SK-N-MC (cell line): ENCODE measurements around the gene LRRC75A.

ENCODE experiments used
- DNase-seq: peaks from one replicate; pipeline ENCODE4 v3.0.0-alpha.2; 2011; ENCODE audit warnings: low read depth, low spot score
- H3K27ac ChIP-seq: fragments of 200-600 bp; sonication (generic); 2 replicates; pipeline ENCODE4 v1.5.1; 2016; ENCODE audit warnings: mixed run types
- H3K36me3 ChIP-seq: fragments of 200-600 bp; sonication (generic); 2 replicates; pipeline ENCODE4 v1.6.1; 2017; ENCODE audit warnings: antibody characterized with exemption, low read length, mixed read lengths; ENCODE audit not compliant: insufficient read depth
- H3K4me3 ChIP-seq: fragments of 200-600 bp; sonication (generic); 2 replicates; pipeline ENCODE4 v1.5.1; 2016
- H3K9ac ChIP-seq: fragments of 200-600 bp; sonication (generic); 2 replicates; pipeline ENCODE4 v1.8.0; 2017; ENCODE audit warnings: mixed run types, mixed read lengths; ENCODE audit not compliant: insufficient read length
- H3K9me3 ChIP-seq: fragments of 200-600 bp; sonication (generic); 2 replicates; pipeline ENCODE4 v1.6.1; 2017; ENCODE audit warnings: low read depth, mild to moderate bottlenecking, antibody characterized with exemption, low read length, moderate library complexity, mixed read lengths
- EZH2 ChIP-seq: fragments of 200-600 bp; sonication (generic); IDR thresholded peaks from one replicate; pipeline ENCODE4 v1.6.1; 2017; ENCODE audit warnings: antibody characterized with exemption
- FOXP2 ChIP-seq: optimal IDR thresholded peaks from 2 replicates; pipeline ENCODE3; 2011; ENCODE audit warnings: mild to moderate bottlenecking, moderate library complexity; ENCODE audit not compliant: insufficient read depth; ENCODE audit errors: extremely low read length, control extremely low read depth
- POLR2AphosphoS5 ChIP-seq: IDR thresholded peaks from 2 replicates; pipeline ENCODE4 v1.6.1; 2012; ENCODE audit warnings: mild to moderate bottlenecking, low read depth, low read length, borderline replicate concordance

The LRRC75A gene

GRCh38 chr17:16516594-16517051 lies 24.6 kb upstream of the LRRC75A start:
- TF ChIP-seq EZH2 (no peak), POLR2AphosphoS5 (no peak), FOXP2 (no peak)
- Histone ChIP-seq H3K9ac (no peak overlapping the region), H3K36me3 (no peaks in the 10 kb centered on the region), H3K4me3 (no peak overlapping the region), H3K27ac (no peak overlapping the region), H3K9me3 (no peaks in the 10 kb centered on the region)
- no peak for DNase-seq

DNA sequence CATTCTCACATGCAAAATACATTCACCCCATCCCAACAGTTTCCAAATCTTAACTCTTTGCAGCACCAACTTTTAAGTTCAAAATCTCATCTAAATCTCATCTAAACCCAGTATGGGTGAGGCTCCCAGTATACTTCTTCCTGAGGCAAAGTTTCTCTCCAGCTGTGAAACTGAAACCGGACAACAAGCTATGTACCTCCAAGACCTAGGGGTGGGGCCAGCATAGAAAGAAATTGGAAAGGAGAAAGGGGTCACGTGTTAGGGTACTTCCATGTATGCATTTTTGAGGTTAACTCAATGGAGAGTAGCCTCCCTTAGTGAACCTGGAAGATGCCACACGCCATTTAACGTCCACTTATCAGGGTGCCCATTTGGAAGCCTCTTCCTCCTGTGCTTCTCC lies 23.9 kb upstream of the LRRC75A start:
- Histone ChIP-seq H3K36me3 (no peaks in the 10 kb centered on the region), H3K9ac (no peak overlapping the region), H3K27ac (no peak overlapping the region), H3K9me3 (no peaks in the 10 kb centered on the region), H3K4me3 (no peak overlapping the region)
- no peak for TF ChIP-seq POLR2AphosphoS5
- no peak for TF ChIP-seq FOXP2
- no peak for TF ChIP-seq EZH2
- no peak for DNase-seq

- H3K9ac ChIP-seq, result no peak overlapping the region
- no peaks in the 10 kb centered on the region for H3K9me3 ChIP-seq
- no peak for DNase-seq
- H3K27ac ChIP-seq, result no peak overlapping the region
- H3K36me3 ChIP-seq, result no peaks in the 10 kb centered on the region
- TF ChIP-seq FOXP2 (no peak), POLR2AphosphoS5 (no peak), EZH2 (no peak)
- H3K4me3 ChIP-seq, result no peak overlapping the region
Measured at GRCh38 chr17:16513873-16514272, 21.9 kb upstream of the LRRC75A start.

DNA sequence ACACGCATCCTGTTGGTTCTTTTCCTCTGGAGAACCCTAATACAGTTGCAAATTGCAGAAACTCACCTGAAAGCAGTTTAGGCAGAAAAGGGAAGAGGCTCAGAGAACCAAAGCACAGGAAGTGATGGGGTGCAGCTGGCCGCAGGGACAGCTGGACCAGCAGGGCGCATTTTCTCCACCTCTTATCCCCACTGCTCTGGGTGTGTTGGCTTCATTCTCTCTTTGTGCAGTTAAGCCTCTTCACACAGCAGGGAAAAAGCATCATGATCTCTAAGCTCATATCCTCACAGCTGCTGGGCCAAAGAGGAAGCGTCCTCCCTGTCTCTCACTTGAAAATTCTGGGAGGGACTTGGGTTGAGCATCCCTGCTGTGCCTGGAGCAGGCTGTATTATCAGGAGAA lies 20.0 kb upstream of the LRRC75A start:
- TF ChIP-seq POLR2AphosphoS5, result no peak
- no peak for TF ChIP-seq EZH2
- DNase-seq, result no peak
- H3K9ac ChIP-seq, result no peak overlapping the region
- H3K27ac ChIP-seq, result no peak overlapping the region
- H3K4me3 ChIP-seq, result no peak overlapping the region
- no peaks in the 10 kb centered on the region for H3K9me3 ChIP-seq
- H3K36me3 ChIP-seq, result no peaks in the 10 kb centered on the region

GRCh38 chr17:16511593-16511992 lies 19.6 kb upstream of the LRRC75A start:
- H3K27ac ChIP-seq, result no peak overlapping the region
- no peak for DNase-seq
- H3K4me3 ChIP-seq, result no peak overlapping the region
- TF ChIP-seq POLR2AphosphoS5 (no peak), EZH2 (no peak), FOXP2 (no peak)
- H3K36me3 ChIP-seq, result no peaks in the 10 kb centered on the region
- no peaks in the 10 kb centered on the region for H3K9me3 ChIP-seq
- no peak overlapping the region for H3K9ac ChIP-seq

DNA sequence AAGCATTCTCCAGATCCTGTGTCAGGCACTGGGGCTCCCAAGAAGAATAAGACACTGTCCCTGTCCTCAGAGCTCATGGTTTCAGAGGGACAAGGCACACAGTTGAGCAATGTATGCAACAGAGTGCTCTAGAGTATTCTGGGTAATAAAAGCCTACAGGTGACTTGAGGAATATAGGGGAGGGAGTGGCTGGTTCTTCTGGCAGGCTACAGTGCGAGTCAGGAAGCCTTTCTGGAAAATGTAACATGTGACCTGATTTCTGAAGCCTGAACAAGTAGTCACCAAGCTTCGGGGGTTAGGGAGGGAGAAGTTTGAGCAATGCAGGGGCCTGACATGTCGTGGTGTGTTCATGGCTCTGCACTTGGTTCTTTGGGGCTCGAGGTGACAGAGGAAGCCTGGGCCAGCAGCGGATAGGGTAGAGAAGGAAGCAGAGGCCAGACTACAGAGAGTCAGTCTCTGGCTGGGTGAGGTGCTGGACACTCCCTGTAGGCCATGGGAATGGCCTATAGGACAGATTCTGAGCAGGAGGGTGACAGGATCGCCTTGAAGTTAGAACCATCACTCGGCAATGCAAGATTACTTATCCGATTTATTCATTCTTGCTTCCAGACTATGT lies 16.0 kb upstream of the LRRC75A start:
- no peaks in the 10 kb centered on the region for H3K36me3 ChIP-seq
- H3K9ac ChIP-seq, result no peak overlapping the region
- no peak for TF ChIP-seq FOXP2
- DNase-seq, result no peak
- H3K27ac ChIP-seq, result no peak overlapping the region
- no peaks in the 10 kb centered on the region for H3K9me3 ChIP-seq
- no peak overlapping the region for H3K4me3 ChIP-seq

GRCh38 chr17:16506188-16506587 lies 14.2 kb upstream of the LRRC75A start:
- no peaks in the 10 kb centered on the region for H3K9me3 ChIP-seq
- no peak for DNase-seq
- no peak for TF ChIP-seq FOXP2
- TF ChIP-seq POLR2AphosphoS5, result no peak
- TF ChIP-seq EZH2, result no peak

DNA sequence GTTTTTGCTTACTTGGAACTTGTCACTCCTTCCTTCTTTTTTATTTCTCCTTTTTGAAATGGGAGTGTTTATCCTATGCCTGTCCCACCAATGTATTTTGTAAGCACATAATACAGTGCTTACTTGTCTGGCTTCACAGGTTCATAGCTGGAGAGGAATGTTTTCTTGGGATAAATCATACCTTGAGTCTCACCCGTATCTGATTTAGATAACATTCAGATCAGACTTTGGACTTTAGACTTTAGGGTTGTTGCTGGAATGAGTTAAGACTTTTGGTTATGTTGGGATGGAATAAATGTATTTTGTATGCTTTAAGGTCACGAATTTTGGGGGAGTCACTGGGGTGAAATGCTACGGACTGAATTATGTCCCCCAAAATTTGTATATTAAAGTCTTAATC lies 13.0 kb upstream of the LRRC75A start:
- DNase-seq, result no peak
- TF ChIP-seq POLR2AphosphoS5, result no peak
- no peak for TF ChIP-seq EZH2
- Histone ChIP-seq H3K27ac (no peak overlapping the region), H3K9ac (no peak overlapping the region), H3K36me3 (no peaks in the 10 kb centered on the region), H3K4me3 (no peak overlapping the region), H3K9me3 (no peaks in the 10 kb centered on the region)

More at GRCh38 chr17:16506188-16506587, 14.2 kb upstream of the LRRC75A start:
- no peak overlapping the region for H3K4me3 ChIP-seq
- no peak overlapping the region for H3K9ac ChIP-seq
- H3K27ac ChIP-seq, result no peak overlapping the region
- no peaks in the 10 kb centered on the region for H3K36me3 ChIP-seq

GRCh38 chr17:16496820-16497489 lies 5.0 kb upstream of the LRRC75A start:
- Histone ChIP-seq H3K4me3 (no peak overlapping the region), H3K27ac (no peak overlapping the region), H3K9me3 (no peaks in the 10 kb centered on the region), H3K9ac (no peak overlapping the region), H3K36me3 (no peaks in the 10 kb centered on the region)
- no peak for DNase-seq
- TF ChIP-seq EZH2 (no peak), FOXP2 (no peak), POLR2AphosphoS5 (no peak)
